BJ (cell line): ENCODE measurements around the gene FRMD3. TPM values are rescaled to one million over a fixed set of nuclear protein-coding genes. Genes with fewer than 3 reads are reported as not detected.

ENCODE experiments used
- CTCF ChIA-PET: fragments of 350-600 bp; formaldehyde crosslinking; extraction: SDS; loops from one replicate; lab custom pipeline; 2021; ENCODE audit warnings: antibody characterized with exemption, inconsistent platforms; lab: Yijun Ruan, JAX
- POLR2A ChIA-PET: fragments of 300-600 bp; sonication (Branson Sonifier 250); formaldehyde crosslinking; extraction: SDS; loops from one replicate; lab custom pipeline; 2021; ENCODE audit warnings: antibody characterized with exemption; lab: Charles Lee
- DNase-seq: peaks from one replicate; pipeline ENCODE4 v3.0.0-alpha.2; 2011; ENCODE audit warnings: low read depth
- H3K27me3 ChIP-seq: 2 replicates; pipeline ENCODE4 v1.6.0; 2011; ENCODE audit warnings: low read length; ENCODE audit not compliant: control insufficient read depth, insufficient read depth
- H3K36me3 ChIP-seq: 2 replicates; pipeline ENCODE4 v1.5.1; 2011; ENCODE audit warnings: low read length; ENCODE audit not compliant: control insufficient read depth, insufficient read depth
- H3K4me3 ChIP-seq: 2 replicates; pipeline ENCODE4 v1.5.1; 2011; ENCODE audit warnings: low read depth, mild to moderate bottlenecking, control low read depth, low read length
- CTCF ChIP-seq: IDR thresholded peaks from 2 replicates; pipeline ENCODE4 v1.5.1; 2011; ENCODE audit warnings: low read depth, mild to moderate bottlenecking, control low read depth, inconsistent platforms, low read length, moderate library complexity; ENCODE audit not compliant: insufficient read depth
- polyA plus RNA-seq: library from polyadenylated mRNA; depleted of rRNA; stranded (reverse); fragments of >200 nt; gene quantifications from 2 replicates; pipeline ENCODE4 v1.2.3, GENCODE V29; 2011

FRMD3 gene
- polyA plus RNA-seq, 1 experiment = 0.10 TPM

GRCh38 chr9:83327750-83328622 is 210.2 kb downstream of the FRMD3 start:
- Histone ChIP-seq H3K36me3 (no peaks in the 10 kb centered on the region), H3K27me3 (no peaks in the 10 kb centered on the region), H3K4me3 (no peak overlapping the region)
- no peak for DNase-seq
- TF ChIP-seq CTCF = no peak
- CTCF ChIA-PET = interaction anchor here (1.3 to 2.0 kb wide), 2 partner anchors 27 to 216 kb away, joined by 3 to 9 read pairs; no protein-coding TSS in a partner anchor
- POLR2A ChIA-PET = no interaction called here

GRCh38 chr9:83327323-83327722 is 210.9 kb downstream of the FRMD3 start:
- H3K27me3 ChIP-seq = no peaks in the 10 kb centered on the region
- CTCF ChIA-PET = interaction anchor here (1.0 to 2.0 kb wide), 2 partner anchors 8 to 217 kb away, joined by 3 to 9 read pairs; no protein-coding TSS in a partner anchor
- H3K36me3 ChIP-seq = no peaks in the 10 kb centered on the region
- no peak overlapping the region for H3K4me3 ChIP-seq
- 0 out of 2 replicates have a peak, but pooled peaks have one; percentile 7 for TF ChIP-seq CTCF
- POLR2A ChIA-PET = no interaction called here
- DNase-seq = peak; percentile 13

GRCh38 chr9:83323148-83323547 is 215.1 kb downstream of the FRMD3 start:
- Histone ChIP-seq H3K4me3 (no peak overlapping the region), H3K27me3 (no peaks in the 10 kb centered on the region), H3K36me3 (no peaks in the 10 kb centered on the region)
- DNase-seq = no peak
- POLR2A ChIA-PET = no interaction called here
- CTCF ChIA-PET = no interaction called here
- no peak for TF ChIP-seq CTCF

- Histone ChIP-seq H3K27me3 (no peaks in the 10 kb centered on the region), H3K36me3 (no peaks in the 10 kb centered on the region), H3K4me3 (no peak overlapping the region)
- POLR2A ChIA-PET = no interaction called here
- CTCF ChIA-PET = interaction anchor here (0.7 to 1.1 kb wide), 2 partner anchors 12 to 17 kb away, joined by 3 read pairs; no protein-coding TSS in a partner anchor
- DNase-seq = no peak
- 0 out of 2 replicates have a peak, but pooled peaks have one; percentile 16 for TF ChIP-seq CTCF
Observed at GRCh38 chr9:83322438-83322837, 215.8 kb downstream of the FRMD3 start.

GRCh38 chr9:83317244-83317643 is 221.0 kb downstream of the FRMD3 start:
- POLR2A ChIA-PET = no interaction called here
- DNase-seq = no peak
- TF ChIP-seq CTCF = no peak
- Histone ChIP-seq H3K36me3 (no peaks in the 10 kb centered on the region), H3K4me3 (no peak overlapping the region), H3K27me3 (no peaks in the 10 kb centered on the region)
- CTCF ChIA-PET = no interaction called here
